Kidney (tissue), 14 donors: Measurements from ENCODE around the gene MARVELD1. TPM values are rescaled to one million over a fixed set of nuclear protein-coding genes. Genes with fewer than 3 reads are reported as not detected.

Experiments
- DNase-seq, 5 donors: peaks; one replicate each; pipeline ENCODE4 v3.0.0-alpha.2; 2013 to 2020
- FAIRE-seq: peaks from 2 replicates; lab custom pipeline; 2012; peaks lifted over from hg19 to GRCh38; lab: Jason Lieb, UNC
- H3K27ac ChIP-seq, 2 donors: one replicate each; pipeline ENCODE4 v1.7.0; 2013; ENCODE audit warnings: low read depth in 2 of 2, low read length in 2 of 2, inconsistent platforms in 1 of 2
- H3K27me3 ChIP-seq: one replicate; pipeline ENCODE4 v1.7.1; 2013; ENCODE audit warnings: low read length, inconsistent platforms; ENCODE audit not compliant: control insufficient read depth, insufficient read depth
- H3K36me3 ChIP-seq, 3 donors: one replicate each; pipeline versions ENCODE4 v1.7.0 to v1.7.1; 2013; ENCODE audit warnings: low read length in 3 of 3, control low read depth in 1 of 3, inconsistent platforms in 1 of 3; ENCODE audit not compliant: insufficient read depth in 3 of 3, control insufficient read depth in 2 of 3
- H3K4me1 ChIP-seq, 3 donors: one replicate each; pipeline versions ENCODE4 v1.7.0 to v1.7.1; 2013; ENCODE audit warnings: low read length in 3 of 3, inconsistent platforms in 1 of 3, low read depth in 1 of 3; ENCODE audit not compliant: control insufficient read depth in 2 of 3, insufficient read depth in 2 of 3
- H3K4me3 ChIP-seq, 3 donors: one replicate each; pipeline versions ENCODE4 v1.7.0 to v1.8.1; 2013; ENCODE audit warnings: low read length in 3 of 3, control low read depth in 1 of 3, inconsistent platforms in 1 of 3
- H3K9ac ChIP-seq, 3 donors: one replicate each; pipeline versions ENCODE4 v1.7.0 to v1.7.1; 2013; ENCODE audit warnings: low read length in 3 of 3, control low read depth in 1 of 3, inconsistent platforms in 1 of 3
- H3K9me3 ChIP-seq, 3 donors: one replicate each; pipeline versions ENCODE4 v1.7.0 to v1.7.1; 2013; ENCODE audit warnings: low read length in 3 of 3, control low read depth in 1 of 3, inconsistent platforms in 1 of 3; ENCODE audit not compliant: control insufficient read depth in 2 of 3, insufficient read depth in 1 of 3
- intact Hi-C: fragments of 100-400 bp; cut with DNase I; formaldehyde crosslinking; loops from one replicate; pipeline ENCODE4 v1.11.1; 2022
- polyA plus RNA-seq: library from polyadenylated mRNA; stranded (reverse); fragments of 350-450 nt; fragmentation: Illumina TruSeq; extraction: RNeasy Lipid Tissue Mini Kit (QIAGEN cat#74804); gene quantifications from one replicate; pipeline ENCODE4 v1.2.3, GENCODE V29; 2014; ENCODE audit warnings: low read depth, low replicate concordance; ENCODE audit not compliant: insufficient read depth
- total RNA-seq: library from RNA; stranded (reverse); fragmentation: NEBNext Ultra II Directional; extraction: Animal tissue kit (Norgen Biotek cat#: 25700); gene quantifications from one replicate; pipeline ENCODE4 v1.2.1, GENCODE V29; 2021
- TF ChIP-seq, protein P1 (sequence below): IDR thresholded peaks from 3 replicates; pipeline ENCODE4 v1.5.1; 2012; ENCODE audit warnings: mild to moderate bottlenecking, moderate library complexity, borderline replicate concordance; ENCODE audit not compliant: insufficient read depth; ENCODE audit errors: extremely low read depth
- donor health status: control.
- donor health status: control.
- donor health status: control.
- donor health status: control.
- donor health status: control.
- donor health status: DM: yes; HTN: yes; CAD: no.
- donor health status: Normal renal cell carcinoma (clear cell type).

The MARVELD1 gene
- total and polyA plus RNA-seq, 2 donors from 2014 or later, result 8.3 to 43.2 TPM

DNA sequence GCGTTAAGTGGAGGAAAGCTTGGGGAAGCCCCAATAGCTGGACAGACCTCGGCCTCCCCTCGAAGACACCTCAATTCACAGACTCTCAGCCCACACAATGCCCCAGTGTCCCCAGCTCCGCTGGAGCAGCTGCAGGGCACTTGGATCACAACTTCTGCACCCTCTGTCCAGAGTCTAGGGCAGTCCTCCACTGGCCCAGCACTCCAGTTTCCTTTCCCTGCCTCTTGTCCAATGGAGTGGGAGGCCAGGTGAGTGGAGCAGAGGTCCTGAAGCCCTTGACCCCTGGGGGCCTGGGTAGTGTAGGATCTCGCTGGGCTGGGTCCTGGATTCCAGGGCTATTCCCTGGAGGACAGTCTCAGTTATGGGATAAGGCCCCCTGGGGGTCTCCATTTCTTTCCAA lies 46.4 kb downstream of the MARVELD1 start:
- TF ChIP-seq, protein P1, sequence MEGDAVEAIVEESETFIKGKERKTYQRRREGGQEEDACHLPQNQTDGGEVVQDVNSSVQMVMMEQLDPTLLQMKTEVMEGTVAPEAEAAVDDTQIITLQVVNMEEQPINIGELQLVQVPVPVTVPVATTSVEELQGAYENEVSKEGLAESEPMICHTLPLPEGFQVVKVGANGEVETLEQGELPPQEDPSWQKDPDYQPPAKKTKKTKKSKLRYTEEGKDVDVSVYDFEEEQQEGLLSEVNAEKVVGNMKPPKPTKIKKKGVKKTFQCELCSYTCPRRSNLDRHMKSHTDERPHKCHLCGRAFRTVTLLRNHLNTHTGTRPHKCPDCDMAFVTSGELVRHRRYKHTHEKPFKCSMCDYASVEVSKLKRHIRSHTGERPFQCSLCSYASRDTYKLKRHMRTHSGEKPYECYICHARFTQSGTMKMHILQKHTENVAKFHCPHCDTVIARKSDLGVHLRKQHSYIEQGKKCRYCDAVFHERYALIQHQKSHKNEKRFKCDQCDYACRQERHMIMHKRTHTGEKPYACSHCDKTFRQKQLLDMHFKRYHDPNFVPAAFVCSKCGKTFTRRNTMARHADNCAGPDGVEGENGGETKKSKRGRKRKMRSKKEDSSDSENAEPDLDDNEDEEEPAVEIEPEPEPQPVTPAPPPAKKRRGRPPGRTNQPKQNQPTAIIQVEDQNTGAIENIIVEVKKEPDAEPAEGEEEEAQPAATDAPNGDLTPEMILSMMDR, result no peak
- intact Hi-C loops, result no loop called here
- FAIRE-seq, result no peak

GRCh38 chr10:97760461-97761257 lies 47.1 kb downstream of the MARVELD1 start:
- intact Hi-C loops, result no loop called here
- H3K36me3 ChIP-seq, result peaks cover 3 to 26% (median 8%) of the 10 kb centered on the region in 3 donors

More for the DNA sequence above, 46.4 kb downstream of the MARVELD1 start:
- Histone ChIP-seq H3K27ac (no peak overlapping the region), H3K4me3 (no peak overlapping the region), H3K4me1 (no peaks in the 10 kb centered on the region), H3K9ac (no peak overlapping the region), H3K36me3 (peaks cover 3 to 33% (median 12%) of the 10 kb centered on the region in 3 donors), H3K27me3 (no peaks in the 10 kb centered on the region), H3K9me3 (no peaks in the 10 kb centered on the region)
- no peak for DNase-seq

DNA sequence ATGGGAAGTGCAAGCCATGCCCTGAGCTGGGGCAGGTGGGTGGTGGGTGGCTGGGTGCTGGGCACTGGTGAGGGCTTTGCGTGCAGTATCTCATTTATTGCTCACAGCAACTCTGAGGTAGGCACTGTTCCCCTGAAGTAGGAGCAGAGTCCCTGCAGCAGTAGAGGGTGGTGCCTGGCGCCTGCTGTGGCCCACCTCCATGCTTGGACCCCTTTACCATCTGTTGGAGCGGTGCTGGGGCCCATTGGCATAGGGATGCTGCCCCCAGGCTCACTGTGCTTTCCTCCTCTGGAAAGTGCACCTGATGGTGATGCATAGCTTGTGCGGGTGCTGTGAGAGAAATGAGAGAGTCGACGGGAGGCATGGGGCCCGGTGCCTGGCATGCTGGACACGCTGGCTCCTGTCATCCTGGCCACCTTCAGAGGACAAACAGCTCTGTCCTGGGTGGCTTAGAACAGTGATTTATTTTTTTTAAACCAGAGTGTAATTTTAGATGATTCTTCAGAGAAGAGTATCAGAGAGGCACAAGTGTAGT lies 47.9 kb downstream of the MARVELD1 start:
- intact Hi-C loops, result no loop called here
- no peak for FAIRE-seq
- no peaks in the 10 kb centered on the region for H3K27me3 ChIP-seq

More at GRCh38 chr10:97760461-97761257, 47.1 kb downstream of the MARVELD1 start:
- no peak for FAIRE-seq
- Histone ChIP-seq H3K9me3 (no peaks in the 10 kb centered on the region), H3K27me3 (no peaks in the 10 kb centered on the region), H3K27ac (no peak overlapping the region), H3K4me3 (no peak overlapping the region), H3K4me1 (no peaks in the 10 kb centered on the region), H3K9ac (no peak overlapping the region)
- TF ChIP-seq, protein P1, result no peak
- no peak for DNase-seq

More for the DNA sequence above, 47.9 kb downstream of the MARVELD1 start:
- TF ChIP-seq, protein P1, result no peak
- no peaks in the 10 kb centered on the region for H3K9me3 ChIP-seq
- no peaks in the 10 kb centered on the region for H3K4me1 ChIP-seq
- no peak overlapping the region for H3K4me3 ChIP-seq
- no peak for DNase-seq
- H3K36me3 ChIP-seq, result peaks cover 3 to 18% (median 4%) of the 10 kb centered on the region in 3 donors
- no peak overlapping the region for H3K9ac ChIP-seq
- H3K27ac ChIP-seq, result no peak overlapping the region
